Peyer's patch (tissue), 4 donors: ENCODE measurements around the gene LAMTOR4.

Experiments used
- CTCF ChIP-seq, 6 experiments: fragments of 450-650 bp in 4 of 6; fragments of 200-600 bp in 2 of 6; sonication (generic) in 1 of 6; IDR thresholded peaks; one replicate each; pipeline ENCODE4 v1.5.1; 2017 to 2019; ENCODE audit warnings: antibody characterized with exemption in 6 of 6, mild to moderate bottlenecking in 3 of 6, moderate library complexity in 1 of 6
- POLR2A ChIP-seq, 2 donors: fragments of 450-650 bp; IDR thresholded peaks; one replicate each; pipeline ENCODE4 v1.5.1; 2017; ENCODE audit warnings: antibody characterized with exemption in 2 of 2, mild to moderate bottlenecking in 2 of 2, moderate library complexity in 2 of 2

GRCh38 chr7:100100420-100101015, 48.2 kb upstream of the LAMTOR4 start:
- TF ChIP-seq CTCF (IDR thresholded peaks at IDR 0.05), result peak in 1 of 6 experiments; percentile 25
- TF ChIP-seq POLR2A (IDR thresholded peaks at IDR 0.05), result peak in 1 of 2 donors; percentile 39
